ENCODE results near the gene SSBP2.

DNA sequence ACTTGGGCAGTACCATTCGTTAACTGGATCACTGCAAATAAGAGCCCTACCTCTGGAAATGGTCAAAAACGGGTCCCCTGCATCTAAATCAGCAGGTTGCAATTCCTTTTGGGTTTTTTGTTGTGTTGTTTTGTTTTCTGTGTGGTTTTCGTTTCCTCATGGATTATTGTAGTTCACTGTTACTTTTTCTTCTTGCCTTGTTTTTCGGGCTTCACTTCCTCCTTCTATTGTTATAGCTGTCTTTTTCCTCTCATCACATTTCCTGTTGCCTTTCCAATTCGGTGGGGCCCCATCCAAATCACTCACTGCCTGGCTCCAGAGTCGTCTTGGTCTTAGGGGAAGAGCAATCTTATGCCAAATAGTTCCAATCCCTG is 8.7 kb upstream of the SSBP2 start:
- TF ChIP-seq EP300 (IDR thresholded peaks at IDR 0.05; ENCODE audit: borderline replicate concordance in 1 of 2, low read depth in 2 of 2, low read length in 2 of 2) (no peak), CHD2 (IDR thresholded peaks at IDR 0.05; ENCODE audit: low read length) (no peak), RNF2 (IDR thresholded peaks at IDR 0.05; ENCODE audit: borderline replicate concordance, low read depth, low read length, missing control alignments, poor library complexity, severe bottlenecking) (no peak), POLR2A (IDR thresholded peaks at IDR 0.05; ENCODE audit: control extremely low read depth in 1 of 2, low read depth in 2 of 2, low read length in 2 of 2) (no peak), SIN3A (conservative IDR thresholded peaks at IDR 0.05 in 1 of 2, IDR thresholded peaks at IDR 0.05 in 1 of 2; ENCODE audit: low read depth in 1 of 2, low read length in 2 of 2) (no peak)
